Spleen (tissue), 7 donors: ENCODE results near the gene GNPTG.

Experiments
- CTCF ChIP-seq, 11 experiments: fragments of 200-600 bp in 7 of 11; fragments of 450-650 bp in 4 of 11; sonication (generic) in 4 of 11; IDR thresholded peaks in 8 of 11; conservative IDR thresholded peaks in 3 of 11; 1 replicate in 7 of 11; 2 replicates in 4 of 11; pipeline versions ENCODE4 v1.4.0 to v1.8.0; 2016 to 2021; ENCODE audit warnings: antibody characterized with exemption in 11 of 11, inconsistent platforms in 4 of 11, mild to moderate bottlenecking in 1 of 11
- POLR2A ChIP-seq, 3 donors: fragments of 450-650 bp; IDR thresholded peaks; one replicate each; pipeline ENCODE4 v1.5.1; 2017; ENCODE audit warnings: antibody characterized with exemption in 3 of 3, mild to moderate bottlenecking in 1 of 3
- POLR2AphosphoS5 ChIP-seq, 3 donors: sonication (generic); formaldehyde crosslinking; IDR thresholded peaks; one replicate each; pipeline ENCODE4 v1.5.1; 2017; ENCODE audit warnings: antibody characterized with exemption in 3 of 3
- donor health status: DM: no; HTN: no; CAD: no; lungs with moderate emphysema.
- donor health status: DM: no; HTN: no; CAD: no.
- donor health status: DM: no; HTN: no; CAD: no.

- TF ChIP-seq CTCF (IDR thresholded peaks at IDR 0.05 in 8 of 11, conservative IDR thresholded peaks at IDR 0.05 in 3 of 11) = no peak
- no peak for TF ChIP-seq POLR2A (IDR thresholded peaks at IDR 0.05)
- peak in 2 of 3 donors; percentile 20 to 47 for TF ChIP-seq POLR2AphosphoS5 (IDR thresholded peaks at IDR 0.05)
Observed at GRCh38 chr16:1393613-1394176, 42.0 kb downstream of the GNPTG start.
